RCC 7860 (cell line): ENCODE data around the gene ARMH3.

Source experiments
- DNase-seq: peaks from one replicate; pipeline ENCODE4 v3.0.0-alpha.2; 2015; ENCODE audit warnings: low spot score
- FAIRE-seq: peaks from 2 replicates; lab custom pipeline; 2012; peaks lifted over from hg19 to GRCh38; lab: Jason Lieb, UNC

The ARMH3 gene

GRCh38 chr10:101816376-101816775 lies 239.6 kb downstream of the ARMH3 start:
- no peak for DNase-seq
- no peak for FAIRE-seq

- DNase-seq (peak; percentile 44), FAIRE-seq (peak; percentile 64)
Measured at GRCh38 chr10:101814466-101815071, 241.4 kb downstream of the ARMH3 start.

- FAIRE-seq (no peak), DNase-seq (no peak)
Measured at GRCh38 chr10:101812606-101813005, 243.4 kb downstream of the ARMH3 start.

- no peak for FAIRE-seq
- DNase-seq, result no peak
Measured at GRCh38 chr10:101807158-101807557, 248.8 kb downstream of the ARMH3 start.

DNA sequence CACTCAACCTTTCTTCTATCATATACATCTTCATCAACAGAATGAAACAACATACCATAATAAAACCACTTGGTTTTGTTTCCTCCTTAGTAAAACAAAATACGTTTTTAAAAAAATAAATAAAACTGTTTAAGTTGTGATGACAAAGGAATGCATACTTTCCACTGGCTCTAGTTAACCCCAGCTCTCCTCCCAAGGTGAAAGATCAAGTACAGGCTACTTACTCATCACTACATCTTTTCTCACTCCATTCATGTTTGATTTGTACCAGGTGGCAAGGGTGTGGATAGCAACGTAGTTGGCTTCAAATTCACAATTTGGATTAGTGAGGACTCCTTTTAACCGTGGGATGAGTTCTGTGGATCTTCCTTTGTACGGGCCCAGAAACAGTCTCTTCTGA lies 252.5 kb downstream of the ARMH3 start:
- FAIRE-seq, result no peak
- DNase-seq, result no peak

GRCh38 chr10:101797403-101798059 lies 258.4 kb downstream of the ARMH3 start:
- DNase-seq, result no peak
- FAIRE-seq, result no peak
